HEK293 (cell line): Measurements from ENCODE around the gene KHDRBS2.

Experiments
- YY1 ChIP-seq: fragments of 450-650 bp; formaldehyde crosslinking; IDR thresholded peaks from 2 replicates; pipeline ENCODE4 v1.5.1; 2018; ENCODE audit warnings: missing biosample characterization, missing genetic modification characterization
- ZNF138 ChIP-seq: fragments of 450-650 bp; formaldehyde crosslinking; IDR thresholded peaks from 2 replicates; pipeline ENCODE4 v1.5.1; 2016; ENCODE audit warnings: missing biosample characterization, missing genetic modification characterization, borderline replicate concordance
- TF ChIP-seq, protein P1 (sequence below): fragments of 450-650 bp; formaldehyde crosslinking; IDR thresholded peaks from 2 replicates; pipeline ENCODE4 v1.5.1; 2016; ENCODE audit warnings: missing biosample characterization, missing genetic modification characterization
- TF ChIP-seq, protein P2 (sequence below): fragments of 450-650 bp; formaldehyde crosslinking; IDR thresholded peaks from 2 replicates; pipeline ENCODE4 v1.5.1; 2017; ENCODE audit warnings: missing biosample characterization, missing genetic modification characterization
- TF ChIP-seq, protein P3 (sequence below): fragments of 450-650 bp; formaldehyde crosslinking; conservative IDR thresholded peaks from 2 replicates; pipeline ENCODE4 v1.5.1; 2016; ENCODE audit warnings: low read depth, missing biosample characterization, missing genetic modification characterization
- TF ChIP-seq, protein P4 (sequence below): fragments of 450-650 bp; formaldehyde crosslinking; IDR thresholded peaks from 2 replicates; pipeline ENCODE4 v1.5.1; 2016; ENCODE audit warnings: missing biosample characterization, missing genetic modification characterization

DNA sequence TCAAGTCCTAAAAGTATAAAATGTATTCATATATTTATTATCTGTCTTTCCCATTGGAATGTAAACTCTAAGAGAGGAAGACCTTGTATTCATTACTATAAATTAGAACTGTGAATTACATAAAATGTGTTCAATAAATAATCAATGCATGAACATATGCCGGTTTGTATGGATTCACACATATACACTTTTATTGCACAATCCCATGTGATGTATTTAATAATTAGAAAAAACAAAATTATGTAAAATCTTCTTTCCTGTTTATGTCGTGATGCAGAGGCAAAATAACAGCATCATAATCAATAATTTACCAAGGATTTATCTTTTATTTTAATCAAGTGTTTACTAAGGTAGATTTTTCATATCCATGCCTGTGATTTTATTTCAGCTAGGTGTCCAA, 240.5 kb downstream of the KHDRBS2 start:
- no peak for TF ChIP-seq YY1 (tag by site-specific recombination)
- TF ChIP-seq, protein P1, sequence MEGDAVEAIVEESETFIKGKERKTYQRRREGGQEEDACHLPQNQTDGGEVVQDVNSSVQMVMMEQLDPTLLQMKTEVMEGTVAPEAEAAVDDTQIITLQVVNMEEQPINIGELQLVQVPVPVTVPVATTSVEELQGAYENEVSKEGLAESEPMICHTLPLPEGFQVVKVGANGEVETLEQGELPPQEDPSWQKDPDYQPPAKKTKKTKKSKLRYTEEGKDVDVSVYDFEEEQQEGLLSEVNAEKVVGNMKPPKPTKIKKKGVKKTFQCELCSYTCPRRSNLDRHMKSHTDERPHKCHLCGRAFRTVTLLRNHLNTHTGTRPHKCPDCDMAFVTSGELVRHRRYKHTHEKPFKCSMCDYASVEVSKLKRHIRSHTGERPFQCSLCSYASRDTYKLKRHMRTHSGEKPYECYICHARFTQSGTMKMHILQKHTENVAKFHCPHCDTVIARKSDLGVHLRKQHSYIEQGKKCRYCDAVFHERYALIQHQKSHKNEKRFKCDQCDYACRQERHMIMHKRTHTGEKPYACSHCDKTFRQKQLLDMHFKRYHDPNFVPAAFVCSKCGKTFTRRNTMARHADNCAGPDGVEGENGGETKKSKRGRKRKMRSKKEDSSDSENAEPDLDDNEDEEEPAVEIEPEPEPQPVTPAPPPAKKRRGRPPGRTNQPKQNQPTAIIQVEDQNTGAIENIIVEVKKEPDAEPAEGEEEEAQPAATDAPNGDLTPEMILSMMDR = no peak
- TF ChIP-seq ZNF138 (tag by site-specific recombination) = no peak
- TF ChIP-seq, protein P2, sequence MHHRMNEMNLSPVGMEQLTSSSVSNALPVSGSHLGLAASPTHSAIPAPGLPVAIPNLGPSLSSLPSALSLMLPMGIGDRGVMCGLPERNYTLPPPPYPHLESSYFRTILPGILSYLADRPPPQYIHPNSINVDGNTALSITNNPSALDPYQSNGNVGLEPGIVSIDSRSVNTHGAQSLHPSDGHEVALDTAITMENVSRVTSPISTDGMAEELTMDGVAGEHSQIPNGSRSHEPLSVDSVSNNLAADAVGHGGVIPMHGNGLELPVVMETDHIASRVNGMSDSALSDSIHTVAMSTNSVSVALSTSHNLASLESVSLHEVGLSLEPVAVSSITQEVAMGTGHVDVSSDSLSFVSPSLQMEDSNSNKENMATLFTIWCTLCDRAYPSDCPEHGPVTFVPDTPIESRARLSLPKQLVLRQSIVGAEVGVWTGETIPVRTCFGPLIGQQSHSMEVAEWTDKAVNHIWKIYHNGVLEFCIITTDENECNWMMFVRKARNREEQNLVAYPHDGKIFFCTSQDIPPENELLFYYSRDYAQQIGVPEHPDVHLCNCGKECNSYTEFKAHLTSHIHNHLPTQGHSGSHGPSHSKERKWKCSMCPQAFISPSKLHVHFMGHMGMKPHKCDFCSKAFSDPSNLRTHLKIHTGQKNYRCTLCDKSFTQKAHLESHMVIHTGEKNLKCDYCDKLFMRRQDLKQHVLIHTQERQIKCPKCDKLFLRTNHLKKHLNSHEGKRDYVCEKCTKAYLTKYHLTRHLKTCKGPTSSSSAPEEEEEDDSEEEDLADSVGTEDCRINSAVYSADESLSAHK (tag by site-specific recombination) = no peak
- TF ChIP-seq, protein P3, sequence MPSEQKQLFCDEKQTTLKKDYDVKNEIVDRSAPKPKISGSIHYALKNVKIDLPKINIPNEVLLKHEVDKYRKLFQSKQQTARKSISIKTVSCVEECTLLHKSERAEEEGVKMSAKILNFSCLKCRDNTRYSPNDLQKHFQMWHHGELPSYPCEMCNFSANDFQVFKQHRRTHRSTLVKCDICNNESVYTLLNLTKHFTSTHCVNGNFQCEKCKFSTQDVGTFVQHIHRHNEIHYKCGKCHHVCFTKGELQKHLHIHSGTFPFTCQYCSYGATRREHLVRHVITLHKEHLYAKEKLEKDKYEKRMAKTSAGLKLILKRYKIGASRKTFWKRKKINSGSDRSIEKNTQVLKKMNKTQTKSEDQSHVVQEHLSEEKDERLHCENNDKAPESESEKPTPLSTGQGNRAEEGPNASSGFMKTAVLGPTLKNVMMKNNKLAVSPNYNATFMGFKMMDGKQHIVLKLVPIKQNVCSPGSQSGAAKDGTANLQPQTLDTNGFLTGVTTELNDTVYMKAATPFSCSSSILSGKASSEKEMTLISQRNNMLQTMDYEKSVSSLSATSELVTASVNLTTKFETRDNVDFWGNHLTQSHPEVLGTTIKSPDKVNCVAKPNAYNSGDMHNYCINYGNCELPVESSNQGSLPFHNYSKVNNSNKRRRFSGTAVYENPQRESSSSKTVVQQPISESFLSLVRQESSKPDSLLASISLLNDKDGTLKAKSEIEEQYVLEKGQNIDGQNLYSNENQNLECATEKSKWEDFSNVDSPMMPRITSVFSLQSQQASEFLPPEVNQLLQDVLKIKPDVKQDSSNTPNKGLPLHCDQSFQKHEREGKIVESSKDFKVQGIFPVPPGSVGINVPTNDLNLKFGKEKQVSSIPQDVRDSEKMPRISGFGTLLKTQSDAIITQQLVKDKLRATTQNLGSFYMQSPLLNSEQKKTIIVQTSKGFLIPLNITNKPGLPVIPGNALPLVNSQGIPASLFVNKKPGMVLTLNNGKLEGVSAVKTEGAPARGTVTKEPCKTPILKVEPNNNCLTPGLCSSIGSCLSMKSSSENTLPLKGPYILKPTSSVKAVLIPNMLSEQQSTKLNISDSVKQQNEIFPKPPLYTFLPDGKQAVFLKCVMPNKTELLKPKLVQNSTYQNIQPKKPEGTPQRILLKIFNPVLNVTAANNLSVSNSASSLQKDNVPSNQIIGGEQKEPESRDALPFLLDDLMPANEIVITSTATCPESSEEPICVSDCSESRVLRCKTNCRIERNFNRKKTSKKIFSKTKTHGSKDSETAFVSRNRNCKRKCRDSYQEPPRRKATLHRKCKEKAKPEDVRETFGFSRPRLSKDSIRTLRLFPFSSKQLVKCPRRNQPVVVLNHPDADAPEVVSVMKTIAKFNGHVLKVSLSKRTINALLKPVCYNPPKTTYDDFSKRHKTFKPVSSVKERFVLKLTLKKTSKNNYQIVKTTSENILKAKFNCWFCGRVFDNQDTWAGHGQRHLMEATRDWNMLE = no peak
- TF ChIP-seq, protein P4, sequence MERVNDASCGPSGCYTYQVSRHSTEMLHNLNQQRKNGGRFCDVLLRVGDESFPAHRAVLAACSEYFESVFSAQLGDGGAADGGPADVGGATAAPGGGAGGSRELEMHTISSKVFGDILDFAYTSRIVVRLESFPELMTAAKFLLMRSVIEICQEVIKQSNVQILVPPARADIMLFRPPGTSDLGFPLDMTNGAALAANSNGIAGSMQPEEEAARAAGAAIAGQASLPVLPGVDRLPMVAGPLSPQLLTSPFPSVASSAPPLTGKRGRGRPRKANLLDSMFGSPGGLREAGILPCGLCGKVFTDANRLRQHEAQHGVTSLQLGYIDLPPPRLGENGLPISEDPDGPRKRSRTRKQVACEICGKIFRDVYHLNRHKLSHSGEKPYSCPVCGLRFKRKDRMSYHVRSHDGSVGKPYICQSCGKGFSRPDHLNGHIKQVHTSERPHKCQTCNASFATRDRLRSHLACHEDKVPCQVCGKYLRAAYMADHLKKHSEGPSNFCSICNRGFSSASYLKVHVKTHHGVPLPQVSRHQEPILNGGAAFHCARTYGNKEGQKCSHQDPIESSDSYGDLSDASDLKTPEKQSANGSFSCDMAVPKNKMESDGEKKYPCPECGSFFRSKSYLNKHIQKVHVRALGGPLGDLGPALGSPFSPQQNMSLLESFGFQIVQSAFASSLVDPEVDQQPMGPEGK (tag by site-specific recombination) = no peak
